T-helper 1 cell treated with Interleukin-12 subunit alpha and Interleukin-12 subunit beta and Interleukin-4 antibody, amounts not matched to agents 30 μg/mL and 1 μg/mL, for 36 hours (primary cell): ENCODE data around the gene AGR2.
"Not testable (repeated sequence)": the region's sequence is repeated elsewhere in the genome, so short reads cannot be mapped to it uniquely, and the experiment has no call there.

Experiments used
- H3K27ac Mint-ChIP-seq: one replicate; pipeline ENCODE4 v1.8.0; 2021; ENCODE audit warnings: mild to moderate bottlenecking, mixed read lengths
- H3K27me3 Mint-ChIP-seq: one replicate; pipeline ENCODE4 v1.8.0; 2021; ENCODE audit warnings: low read depth, mixed read lengths
- H3K36me3 Mint-ChIP-seq: one replicate; pipeline ENCODE4 v1.8.0; 2021; ENCODE audit warnings: low read depth, mixed read lengths
- H3K4me1 Mint-ChIP-seq: one replicate; pipeline ENCODE4 v1.8.0; 2021; ENCODE audit warnings: low read depth, mixed read lengths
- H3K4me3 Mint-ChIP-seq: one replicate; pipeline ENCODE4 v1.8.0; 2021; ENCODE audit warnings: mild to moderate bottlenecking, moderate library complexity, mixed read lengths
- H3K9me3 Mint-ChIP-seq: one replicate; pipeline ENCODE4 v1.8.0; 2021; ENCODE audit warnings: mixed read lengths

The AGR2 gene

GRCh38 chr7:16774294-16774693 is 30.5 kb downstream of the AGR2 start:
- Mint-ChIP-seq H3K4me1 (no peaks in the 10 kb centered on the region), H3K4me3 (no peak overlapping the region), H3K27me3 (peaks cover 4% of the 10 kb centered on the region)

GRCh38 chr7:16773884-16774283 is 30.9 kb downstream of the AGR2 start:
- Mint-ChIP-seq H3K9me3 (no peaks in the 10 kb centered on the region), H3K27ac (no peak overlapping the region), H3K36me3 (no peaks in the 10 kb centered on the region), H3K4me3 (no peak overlapping the region), H3K27me3 (peaks cover 4% of the 10 kb centered on the region), H3K4me1 (no peaks in the 10 kb centered on the region)

More at GRCh38 chr7:16774294-16774693, 30.5 kb downstream of the AGR2 start:
- Mint-ChIP-seq H3K27ac (no peak overlapping the region), H3K36me3 (no peaks in the 10 kb centered on the region), H3K9me3 (no peaks in the 10 kb centered on the region)

- H3K27ac Mint-ChIP-seq, result no peak overlapping the region
- no peak overlapping the region for H3K4me3 Mint-ChIP-seq
- H3K27me3 Mint-ChIP-seq, result peaks cover 4% of the 10 kb centered on the region
- no peaks in the 10 kb centered on the region for H3K36me3 Mint-ChIP-seq
- H3K9me3 Mint-ChIP-seq, result no peaks in the 10 kb centered on the region
- no peaks in the 10 kb centered on the region for H3K4me1 Mint-ChIP-seq
Measured at GRCh38 chr7:16773326-16773725, 31.5 kb downstream of the AGR2 start.

- H3K4me3 Mint-ChIP-seq, result no peak overlapping the region
- no peaks in the 10 kb centered on the region for H3K36me3 Mint-ChIP-seq
- H3K27me3 Mint-ChIP-seq, result peaks cover 4% of the 10 kb centered on the region
- no peaks in the 10 kb centered on the region for H3K9me3 Mint-ChIP-seq
- no peaks in the 10 kb centered on the region for H3K4me1 Mint-ChIP-seq
- no peak overlapping the region for H3K27ac Mint-ChIP-seq
Measured at GRCh38 chr7:16770657-16771329, 34.0 kb downstream of the AGR2 start.

- H3K9me3 Mint-ChIP-seq, H3K27ac Mint-ChIP-seq, H3K4me3 Mint-ChIP-seq, H3K36me3 Mint-ChIP-seq, H3K27me3 Mint-ChIP-seq, H3K4me1 Mint-ChIP-seq: not testable (repeated sequence)
Measured at GRCh38 chr7:16769994-16770393, 34.8 kb downstream of the AGR2 start.

- Mint-ChIP-seq H3K36me3 (no peaks in the 10 kb centered on the region), H3K27ac (no peak overlapping the region), H3K27me3 (peaks cover 4% of the 10 kb centered on the region), H3K4me1 (no peaks in the 10 kb centered on the region), H3K4me3 (no peak overlapping the region), H3K9me3 (no peaks in the 10 kb centered on the region)
Measured at GRCh38 chr7:16765436-16765859, 39.4 kb downstream of the AGR2 start.

GRCh38 chr7:16764942-16765341 is 39.9 kb downstream of the AGR2 start:
- no peaks in the 10 kb centered on the region for H3K4me1 Mint-ChIP-seq
- H3K27ac Mint-ChIP-seq, result no peak overlapping the region
- no peaks in the 10 kb centered on the region for H3K36me3 Mint-ChIP-seq
- no peak overlapping the region for H3K4me3 Mint-ChIP-seq
- H3K27me3 Mint-ChIP-seq, result peaks cover 4% of the 10 kb centered on the region
- no peaks in the 10 kb centered on the region for H3K9me3 Mint-ChIP-seq

GRCh38 chr7:16762177-16762576 is 42.6 kb downstream of the AGR2 start:
- H3K4me3 Mint-ChIP-seq, result no peak overlapping the region
- H3K27ac Mint-ChIP-seq, result no peak overlapping the region
- H3K4me1 Mint-ChIP-seq, result no peaks in the 10 kb centered on the region
- no peaks in the 10 kb centered on the region for H3K9me3 Mint-ChIP-seq
- H3K36me3 Mint-ChIP-seq, result no peaks in the 10 kb centered on the region
- H3K27me3 Mint-ChIP-seq, result no peaks in the 10 kb centered on the region

GRCh38 chr7:16759840-16760239 is 45.0 kb downstream of the AGR2 start:
- H3K27me3 Mint-ChIP-seq, result peaks cover 21% of the 10 kb centered on the region
- no peaks in the 10 kb centered on the region for H3K9me3 Mint-ChIP-seq
- H3K4me3 Mint-ChIP-seq, result no peak overlapping the region
- H3K36me3 Mint-ChIP-seq, result no peaks in the 10 kb centered on the region
- no peaks in the 10 kb centered on the region for H3K4me1 Mint-ChIP-seq
- no peak overlapping the region for H3K27ac Mint-ChIP-seq

- peaks cover 8% of the 10 kb centered on the region for H3K4me1 Mint-ChIP-seq
- H3K27me3 Mint-ChIP-seq, result peaks cover 30% of the 10 kb centered on the region
- H3K9me3 Mint-ChIP-seq, result no peaks in the 10 kb centered on the region
- no peak overlapping the region for H3K4me3 Mint-ChIP-seq
- no peaks in the 10 kb centered on the region for H3K36me3 Mint-ChIP-seq
- no peak overlapping the region for H3K27ac Mint-ChIP-seq
Measured at GRCh38 chr7:16758631-16759611, 45.9 kb downstream of the AGR2 start.

GRCh38 chr7:16758036-16758435 is 46.8 kb downstream of the AGR2 start:
- H3K4me3 Mint-ChIP-seq, result no peak overlapping the region
- peaks cover 33% of the 10 kb centered on the region for H3K27me3 Mint-ChIP-seq
- H3K27ac Mint-ChIP-seq, result no peak overlapping the region
- peaks cover 10% of the 10 kb centered on the region for H3K4me1 Mint-ChIP-seq
- no peaks in the 10 kb centered on the region for H3K36me3 Mint-ChIP-seq
- H3K9me3 Mint-ChIP-seq, result no peaks in the 10 kb centered on the region

- H3K4me3 Mint-ChIP-seq, result no peak overlapping the region
- H3K27me3 Mint-ChIP-seq, result peaks cover 46% of the 10 kb centered on the region
- H3K27ac Mint-ChIP-seq, result no peak overlapping the region
- H3K4me1 Mint-ChIP-seq, result peaks cover 10% of the 10 kb centered on the region
- no peaks in the 10 kb centered on the region for H3K36me3 Mint-ChIP-seq
- H3K9me3 Mint-ChIP-seq, result no peaks in the 10 kb centered on the region
Measured at GRCh38 chr7:16755397-16755796, 49.4 kb downstream of the AGR2 start.

- no peaks in the 10 kb centered on the region for H3K36me3 Mint-ChIP-seq
- H3K9me3 Mint-ChIP-seq, result no peaks in the 10 kb centered on the region
- peaks cover 46% of the 10 kb centered on the region for H3K27me3 Mint-ChIP-seq
- no peak overlapping the region for H3K27ac Mint-ChIP-seq
- H3K4me1 Mint-ChIP-seq, result peaks cover 10% of the 10 kb centered on the region
- H3K4me3 Mint-ChIP-seq, result peak overlapping the region; percentile 81
Measured at GRCh38 chr7:16754856-16755317, 49.9 kb downstream of the AGR2 start.

- peaks cover 10% of the 10 kb centered on the region for H3K4me1 Mint-ChIP-seq
- no peaks in the 10 kb centered on the region for H3K36me3 Mint-ChIP-seq
- peaks cover 46% of the 10 kb centered on the region for H3K27me3 Mint-ChIP-seq
- H3K9me3 Mint-ChIP-seq, result no peaks in the 10 kb centered on the region
- peak overlapping the region; percentile 81 for H3K4me3 Mint-ChIP-seq
- no peak overlapping the region for H3K27ac Mint-ChIP-seq
Measured at GRCh38 chr7:16753932-16754855, 50.6 kb downstream of the AGR2 start.
